GM10266 (cell line): ENCODE results near the gene ATP8A1.
"Not testable (repeated sequence)": the region's sequence is repeated elsewhere in the genome, so short reads cannot be mapped to it uniquely, and the experiment has no call there.

Experiments
- DNase-seq: peaks from one replicate; pipeline ENCODE4 v3.0.0; 2012; ENCODE audit errors: extremely low spot score
- CTCF ChIP-seq: IDR thresholded peaks from 2 replicates; pipeline ENCODE4 v1.5.1; 2012; ENCODE audit warnings: mild to moderate bottlenecking, low read depth; ENCODE audit not compliant: control insufficient read depth, insufficient read depth; ENCODE audit errors: missing control alignments

ATP8A1 gene

GRCh38 chr4:42655921-42656678, 805 bp downstream of the ATP8A1 start:
- no peak for TF ChIP-seq CTCF
- peak; percentile 49 for DNase-seq

GRCh38 chr4:42655269-42655637, 1.7 kb downstream of the ATP8A1 start:
- no peak for DNase-seq
- TF ChIP-seq CTCF, result no peak

- DNase-seq, result peak; percentile 37
- no peak for TF ChIP-seq CTCF
Measured at GRCh38 chr4:42654631-42655268, 2.2 kb downstream of the ATP8A1 start.

- no peak for DNase-seq
Measured at GRCh38 chr4:42653626-42654560, 3.0 kb downstream of the ATP8A1 start.

GRCh38 chr4:42652529-42653231, 4.2 kb downstream of the ATP8A1 start:
- not testable (repeated sequence) for DNase-seq

More at GRCh38 chr4:42653626-42654560, 3.0 kb downstream of the ATP8A1 start:
- no peak for TF ChIP-seq CTCF

GRCh38 chr4:42649870-42650269, 7.0 kb downstream of the ATP8A1 start:
- no peak for TF ChIP-seq CTCF

GRCh38 chr4:42646999-42647541, 9.8 kb downstream of the ATP8A1 start:
- DNase-seq, result no peak
- no peak for TF ChIP-seq CTCF

More at GRCh38 chr4:42649870-42650269, 7.0 kb downstream of the ATP8A1 start:
- DNase-seq, result no peak
